K562 (cell line): ENCODE results near the gene MT1A.

Experiments used
- HDAC1 ChIP-seq, 2 experiments: fragments of 450-650 bp; IDR thresholded peaks; 2 replicates each; pipeline ENCODE4 v1.6.1; 2016 to 2017; ENCODE audit warnings: inconsistent platforms in 1 of 2, mild to moderate bottlenecking in 1 of 2, moderate library complexity in 1 of 2
- POLR2A ChIP-seq: fragments of 450-650 bp; conservative IDR thresholded peaks from 2 replicates; pipeline ENCODE4 v1.6.1; 2016
- TCF7 ChIP-seq: sonication (generic); IDR thresholded peaks from 2 replicates; pipeline ENCODE4 v1.6.1; 2016; ENCODE audit warnings: antibody characterized with exemption, borderline replicate concordance
- ZNF124 ChIP-seq: sonication (generic); formaldehyde crosslinking; IDR thresholded peaks from 2 replicates; pipeline ENCODE4 v1.8.1; 2022; ENCODE audit warnings: missing genetic modification reagents

DNA sequence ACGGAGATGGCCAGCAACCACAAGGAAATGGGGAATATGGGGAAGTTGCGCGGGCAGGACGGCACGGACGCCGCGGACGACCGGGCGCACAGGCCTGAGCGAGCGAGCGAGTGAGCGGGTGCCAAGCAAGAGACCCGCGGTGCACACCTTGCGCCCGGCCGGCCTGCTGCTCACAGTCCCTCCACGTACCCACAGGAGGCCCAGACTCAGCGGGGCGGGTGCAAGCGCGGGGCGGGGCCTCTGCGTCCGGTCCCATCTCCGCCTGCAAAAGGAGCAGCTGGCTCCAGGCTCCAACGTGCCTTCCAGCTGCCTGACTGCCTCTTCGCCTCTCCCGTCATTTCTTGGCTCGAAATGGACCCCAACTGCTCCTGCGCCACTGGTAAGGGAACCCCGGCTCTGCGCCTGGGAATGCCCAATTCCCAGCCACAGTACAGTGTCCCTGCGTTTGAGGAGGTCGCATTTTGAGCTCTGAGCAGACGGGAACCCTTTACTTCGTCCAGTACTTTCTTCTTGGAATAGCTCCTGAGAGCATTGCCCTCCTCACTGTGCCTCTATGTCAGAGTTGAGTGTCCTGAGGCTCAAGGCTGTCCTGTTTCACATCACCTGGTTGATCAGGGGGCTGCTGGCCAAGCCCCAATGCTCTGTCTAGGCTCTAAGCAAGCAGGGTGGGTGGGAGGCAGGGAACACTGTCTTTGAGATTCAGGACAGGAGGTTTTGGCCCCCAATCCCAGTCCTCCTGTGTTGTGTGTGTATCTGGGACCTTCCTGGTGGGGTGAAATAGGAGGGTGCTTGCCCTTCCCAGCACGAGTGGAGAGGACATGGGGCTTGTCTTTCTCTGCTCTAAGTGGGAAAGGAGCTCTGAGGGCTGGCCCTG lies 21.0 kb upstream of the MT1A start:
- TF ChIP-seq TCF7 (no peak), POLR2A (no peak), ZNF124 (CRISPR knock-in tag) (no peak), HDAC1 (IDR thresholded peaks at IDR 0.05) (no peak)
